Measurements from ENCODE around the gene SPC24.
A peak's percentile ranks its signal among the peaks of the same experiment; 100 is the strongest.

SPC24 gene

GRCh38 chr19:11201791-11202190, 46.2 kb upstream of the SPC24 start:
- ChIA-PET CTCF (interaction anchor here (2.1 to 2.4 kb wide), 3 partner anchors 63 to 76 kb away, joined by 7 to 16 read pairs (median 13); no protein-coding TSS in a partner anchor), POLR2A (no interaction called here)

GRCh38 chr19:11200931-11201330, 45.3 kb upstream of the SPC24 start:
- ChIA-PET POLR2A (no interaction called here), CTCF (interaction anchor here (2.1 to 2.4 kb wide), 3 partner anchors 62 to 75 kb away, joined by 7 to 16 read pairs (median 13); no protein-coding TSS in a partner anchor)
- DNase-seq (ENCODE audit: low read depth, low spot score) = no peak
- no peak for TF ChIP-seq CTCF (IDR thresholded peaks at IDR 0.05; ENCODE audit: insufficient read depth, low read length, missing control alignments)
- no peak overlapping the region for H3K4me3 ChIP-seq (ENCODE audit: low read depth, low read length)

More at GRCh38 chr19:11201791-11202190, 46.2 kb upstream of the SPC24 start:
- no peak overlapping the region for H3K4me3 ChIP-seq (ENCODE audit: low read depth, low read length)
- no peak for DNase-seq (ENCODE audit: low read depth, low spot score)
- no peak for TF ChIP-seq CTCF (IDR thresholded peaks at IDR 0.05; ENCODE audit: insufficient read depth, low read length, missing control alignments)

- no peak for TF ChIP-seq CTCF (IDR thresholded peaks at IDR 0.05; ENCODE audit: insufficient read depth, low read length, missing control alignments)
- DNase-seq (ENCODE audit: low read depth, low spot score) = no peak
- H3K4me3 ChIP-seq (ENCODE audit: low read depth, low read length) = no peak overlapping the region
- CTCF ChIA-PET = interaction anchor here (2.1 to 2.9 kb wide), 3 partner anchors 64 to 74 kb away, joined by 7 to 16 read pairs (median 14); no protein-coding TSS in a partner anchor
- POLR2A ChIA-PET = interaction anchor here (0.7 kb wide), 1 partner anchor 61 kb away, joined by 3 read pairs; no protein-coding TSS in a partner anchor
Measured at GRCh38 chr19:11200015-11200574, 44.5 kb upstream of the SPC24 start.

- ChIA-PET POLR2A (no interaction called here), CTCF (interaction anchor here (1.3 to 2.9 kb wide), 4 partner anchors 15 to 73 kb away, joined by 3 to 15 read pairs (median 12); no protein-coding TSS in a partner anchor)
- no peak for DNase-seq (ENCODE audit: low read depth, low spot score)
- no peak for TF ChIP-seq CTCF (IDR thresholded peaks at IDR 0.05; ENCODE audit: insufficient read depth, low read length, missing control alignments)
- H3K4me3 ChIP-seq (ENCODE audit: low read depth, low read length) = no peak overlapping the region
Measured at GRCh38 chr19:11199517-11199916, 43.9 kb upstream of the SPC24 start.

- no peak for DNase-seq (ENCODE audit: low read depth, low spot score)
- no peak for TF ChIP-seq CTCF (IDR thresholded peaks at IDR 0.05; ENCODE audit: insufficient read depth, low read length, missing control alignments)
- ChIA-PET POLR2A (no interaction called here), CTCF (interaction anchor here (1.3 to 2.9 kb wide), 5 partner anchors 15 to 73 kb away, joined by 3 to 15 read pairs (median 11); no protein-coding TSS in a partner anchor)
- no peak overlapping the region for H3K4me3 ChIP-seq (ENCODE audit: low read depth, low read length)
Measured at GRCh38 chr19:11198769-11199424, 43.3 kb upstream of the SPC24 start.

GRCh38 chr19:11198175-11198534, 42.6 kb upstream of the SPC24 start:
- peak overlapping the region; percentile 29 for H3K4me3 ChIP-seq (ENCODE audit: low read depth, low read length)
- no peak for TF ChIP-seq CTCF (IDR thresholded peaks at IDR 0.05; ENCODE audit: insufficient read depth, low read length, missing control alignments)
- ChIA-PET CTCF (interaction anchor here (1.5 to 2.9 kb wide), 4 partner anchors 60 to 72 kb away, joined by 3 to 15 read pairs (median 12); no protein-coding TSS in a partner anchor), POLR2A (interaction anchor here (1.2 to 1.4 kb wide), 2 partner anchors 55 to 60 kb away, joined by 3 to 4 read pairs; no protein-coding TSS in a partner anchor)
- no peak for DNase-seq (ENCODE audit: low read depth, low spot score)
